Fibroblast of the conjunctiva (primary cell): ENCODE measurements around the gene CYP4V2.

Experiments
- DNase-seq: peaks from one replicate; pipeline ENCODE4 v3.0.0-alpha.2; 2010; ENCODE audit warnings: low read depth

Gene CYP4V2

DNA sequence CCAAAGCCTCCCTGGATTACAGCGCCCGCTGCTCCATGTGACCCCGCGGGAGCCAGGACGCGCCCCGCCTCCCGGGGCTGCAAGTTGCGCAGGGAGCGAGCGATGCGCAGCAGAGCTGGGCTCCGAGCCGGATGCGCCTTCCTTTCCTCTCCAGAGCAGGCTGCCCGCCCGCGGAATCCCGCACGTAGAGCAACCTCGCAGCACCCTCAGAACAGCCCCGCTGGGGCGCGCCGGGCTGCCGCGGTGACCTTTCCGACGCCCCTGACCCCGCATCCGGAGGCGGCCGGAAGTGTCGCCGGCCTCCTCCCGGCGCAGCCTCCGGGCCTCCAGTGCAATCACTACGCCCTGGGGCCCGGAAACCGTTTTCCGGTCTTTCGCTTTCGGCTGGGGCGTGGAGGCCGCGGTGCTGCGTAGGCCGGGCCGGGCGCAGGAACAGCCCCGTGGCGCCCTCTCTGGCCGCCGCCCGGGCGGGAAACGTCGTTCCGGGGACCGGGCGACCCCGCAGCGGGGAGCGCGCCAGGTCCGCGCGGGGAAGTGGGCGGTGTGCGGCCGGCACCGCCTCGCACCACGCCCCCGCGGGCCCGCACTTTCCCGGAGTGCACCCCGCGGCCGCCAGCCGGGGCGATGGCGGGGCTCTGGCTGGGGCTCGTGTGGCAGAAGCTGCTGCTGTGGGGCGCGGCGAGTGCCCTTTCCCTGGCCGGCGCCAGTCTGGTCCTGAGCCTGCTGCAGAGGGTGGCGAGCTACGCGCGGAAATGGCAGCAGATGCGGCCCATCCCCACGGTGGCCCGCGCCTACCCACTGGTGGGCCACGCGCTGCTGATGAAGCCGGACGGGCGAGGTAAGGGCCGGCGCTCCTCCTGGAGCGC is at the start of gene CYP4V2:
CYP4V2 (plus strand) TSS at position 368 of the 866 bp plus-strand sequence; CDS start at position 625, 257 bp downstream.
- peak; percentile 21 for DNase-seq

GRCh38 chr4:186144198-186144945 is 47.0 kb upstream of the CYP4V2 start:
- no peak for DNase-seq

DNA sequence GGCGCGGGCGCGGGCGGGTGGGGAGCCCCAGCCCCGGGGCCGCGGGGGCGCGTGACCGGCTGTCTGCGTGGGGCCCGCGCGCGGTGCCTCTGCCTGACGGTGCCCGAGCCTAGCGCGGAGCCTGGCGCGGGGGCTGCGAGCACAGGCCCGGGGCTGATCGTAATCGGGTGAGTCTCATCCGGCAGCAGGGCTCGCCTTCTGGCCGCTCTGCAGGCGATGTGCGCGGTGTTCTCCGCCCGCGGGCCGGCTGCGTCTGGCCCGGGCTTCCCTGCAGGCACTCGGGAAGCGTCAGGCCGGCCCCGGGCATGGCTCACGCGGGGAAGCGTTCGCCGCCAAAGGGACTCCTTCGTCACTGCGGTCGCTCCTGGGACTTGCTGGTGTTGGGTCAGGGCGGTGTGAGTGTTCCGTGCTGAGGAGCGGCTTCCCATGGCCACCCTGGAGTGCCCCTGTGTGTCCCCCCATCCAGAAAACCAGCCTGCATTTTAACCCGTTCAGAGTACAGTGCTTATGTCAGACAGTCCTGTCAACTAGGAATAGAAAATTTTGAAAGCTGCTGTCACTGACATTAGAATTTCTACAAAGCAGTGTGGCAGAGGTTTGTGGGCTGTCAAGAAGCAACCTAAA is 46.3 kb upstream of the CYP4V2 start:
- DNase-seq: no peak

- DNase-seq: no peak
Observed at GRCh38 chr4:186146458-186146857, 44.9 kb upstream of the CYP4V2 start.

DNA sequence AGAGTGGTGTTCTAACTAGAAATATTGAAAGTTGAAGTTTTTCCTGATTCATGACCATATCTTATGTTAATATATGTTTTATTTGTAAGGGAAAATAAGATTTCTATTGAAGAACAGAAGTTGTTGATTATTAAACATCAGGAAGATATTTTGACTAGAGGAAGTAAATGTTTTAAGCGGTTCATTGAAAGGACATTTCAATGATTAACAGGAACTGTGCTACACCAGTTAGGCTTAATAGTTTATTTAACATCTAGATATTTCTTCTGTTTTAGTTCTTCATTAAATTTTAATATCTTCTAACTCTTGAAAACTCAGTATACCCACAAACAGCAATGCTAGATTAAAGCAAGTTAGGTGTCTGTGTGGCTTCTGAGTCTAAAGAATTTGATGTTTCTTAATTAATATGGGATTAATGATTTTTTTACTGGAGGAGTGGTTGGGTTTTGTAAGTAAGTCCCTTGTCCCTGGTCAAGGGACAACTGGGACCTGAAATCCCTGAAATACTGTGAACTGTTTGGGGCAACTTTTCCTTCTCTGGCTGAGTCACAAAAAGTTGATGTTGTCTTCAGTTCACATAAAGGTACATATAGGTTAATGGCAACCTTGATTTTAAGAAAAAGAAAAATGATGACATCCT is 42.9 kb upstream of the CYP4V2 start:
- DNase-seq: no peak

DNA sequence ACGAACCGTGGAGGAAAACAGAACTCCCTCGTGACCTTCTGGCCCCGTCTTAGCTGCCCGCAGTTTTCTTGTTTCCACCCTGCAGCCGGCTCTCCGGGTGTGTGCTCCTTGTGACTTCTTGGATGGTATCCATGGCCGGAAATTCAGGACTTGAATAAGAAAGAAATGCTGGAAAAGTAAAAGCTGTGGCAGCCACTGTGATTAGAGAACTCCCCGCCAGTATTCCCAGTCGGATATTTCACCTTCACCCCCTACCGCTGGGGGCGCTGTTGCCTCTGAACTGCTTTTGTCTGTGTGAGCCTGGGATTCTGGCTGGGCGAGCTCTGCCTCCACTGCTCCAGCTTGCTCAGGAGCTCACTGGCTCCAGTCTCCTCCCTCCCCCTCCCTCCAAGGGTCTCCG is 41.5 kb upstream of the CYP4V2 start:
- DNase-seq: no peak

GRCh38 chr4:186150926-186151325 is 40.4 kb upstream of the CYP4V2 start:
- DNase-seq: no peak

- no peak for DNase-seq
Observed at GRCh38 chr4:186151499-186151898, 39.9 kb upstream of the CYP4V2 start.

GRCh38 chr4:186158021-186158813 is 33.1 kb upstream of the CYP4V2 start:
- DNase-seq: no peak

GRCh38 chr4:186158966-186159365 is 32.4 kb upstream of the CYP4V2 start:
- no peak for DNase-seq

DNA sequence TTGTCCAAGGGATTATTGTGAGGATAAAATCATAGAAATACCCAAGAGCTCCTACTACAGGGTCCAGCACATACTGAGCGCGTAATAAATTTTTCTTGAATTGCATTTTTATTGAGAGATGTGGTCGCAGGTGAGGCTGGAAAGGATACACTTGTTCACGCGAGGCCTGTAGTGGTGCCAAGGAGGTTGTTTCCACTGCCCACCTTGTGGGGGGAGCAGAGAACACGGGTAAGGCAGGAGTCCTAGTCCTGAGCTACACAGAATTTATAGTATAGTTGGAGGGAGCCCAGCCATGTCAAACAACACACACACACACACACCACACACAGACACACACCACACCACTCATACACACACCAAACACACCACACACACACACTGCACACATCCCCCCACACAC is 31.8 kb upstream of the CYP4V2 start:
- DNase-seq: no peak

- no peak for DNase-seq
Observed at GRCh38 chr4:186161138-186161537, 30.2 kb upstream of the CYP4V2 start.

DNA sequence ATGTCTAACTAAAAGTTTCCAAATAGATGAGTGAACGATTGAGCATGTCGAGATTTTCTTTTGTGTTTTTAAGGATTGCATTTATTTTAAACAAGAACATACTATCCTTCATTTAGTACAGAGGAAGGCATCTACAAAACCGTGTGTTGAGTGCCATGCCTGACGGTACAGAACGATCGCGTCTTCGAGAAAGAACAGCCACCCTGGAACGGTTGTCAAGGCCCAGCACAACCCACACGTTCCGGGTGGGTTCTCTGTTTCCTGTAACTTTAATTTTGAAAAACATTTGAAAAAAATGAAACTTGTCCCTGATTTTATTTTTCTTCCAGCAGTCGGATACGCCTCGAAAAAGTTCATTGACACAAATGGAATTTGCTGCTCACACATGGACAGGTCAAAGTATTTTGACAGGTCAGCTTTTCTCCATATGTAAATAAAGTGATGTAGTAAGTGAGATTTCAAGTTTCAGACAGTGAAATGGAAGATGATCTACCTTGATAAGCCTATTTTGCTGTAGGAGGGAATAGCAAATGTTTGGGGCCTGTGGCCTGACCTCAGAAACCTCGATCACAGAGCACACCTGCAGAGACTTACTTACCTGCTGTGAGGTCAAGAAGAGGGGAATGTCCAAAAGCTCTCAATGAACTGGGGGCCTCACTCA is 24.4 kb upstream of the CYP4V2 start:
- no peak for DNase-seq

DNA sequence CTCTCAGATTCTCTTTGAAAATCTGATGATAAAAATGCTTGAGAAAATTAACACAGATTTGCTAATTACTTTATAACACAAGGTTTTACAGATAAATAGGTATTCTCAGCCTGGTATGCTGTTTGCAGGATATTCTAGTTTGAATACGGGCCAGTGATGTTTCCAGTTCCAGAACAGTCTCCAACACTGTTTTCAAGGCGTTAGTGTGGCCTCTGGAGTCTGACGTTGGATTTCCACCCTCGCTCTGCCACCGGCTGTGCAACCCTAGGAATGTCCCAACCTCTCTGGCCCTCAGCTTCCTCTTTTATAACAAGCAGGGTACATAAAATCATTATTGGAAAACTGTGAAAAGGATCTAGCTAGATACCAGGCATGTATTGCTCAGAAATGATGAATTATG is 23.8 kb upstream of the CYP4V2 start:
- DNase-seq: no peak

DNA sequence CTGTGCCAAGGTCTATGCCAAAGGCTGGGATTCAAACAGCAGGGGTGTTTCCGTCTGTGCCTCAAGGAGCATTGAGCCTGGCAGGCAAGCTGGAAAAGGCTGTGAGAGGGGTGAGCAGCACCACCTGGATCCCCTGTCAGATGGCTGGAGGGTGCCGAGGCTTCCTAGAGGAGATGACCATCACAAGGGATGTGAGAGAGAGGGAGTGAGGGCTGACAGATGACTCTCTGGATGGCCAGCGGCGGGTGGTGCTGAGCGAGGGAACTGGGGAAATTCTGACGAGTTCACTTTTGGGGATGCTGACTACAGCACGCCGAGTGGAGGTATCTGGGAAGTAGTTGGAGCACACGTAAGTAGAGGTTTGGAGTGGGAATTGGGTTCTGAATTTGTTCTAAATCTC is 22.6 kb upstream of the CYP4V2 start:
- DNase-seq: no peak

- DNase-seq: no peak
Observed at GRCh38 chr4:186169333-186169944, 21.9 kb upstream of the CYP4V2 start.

DNA sequence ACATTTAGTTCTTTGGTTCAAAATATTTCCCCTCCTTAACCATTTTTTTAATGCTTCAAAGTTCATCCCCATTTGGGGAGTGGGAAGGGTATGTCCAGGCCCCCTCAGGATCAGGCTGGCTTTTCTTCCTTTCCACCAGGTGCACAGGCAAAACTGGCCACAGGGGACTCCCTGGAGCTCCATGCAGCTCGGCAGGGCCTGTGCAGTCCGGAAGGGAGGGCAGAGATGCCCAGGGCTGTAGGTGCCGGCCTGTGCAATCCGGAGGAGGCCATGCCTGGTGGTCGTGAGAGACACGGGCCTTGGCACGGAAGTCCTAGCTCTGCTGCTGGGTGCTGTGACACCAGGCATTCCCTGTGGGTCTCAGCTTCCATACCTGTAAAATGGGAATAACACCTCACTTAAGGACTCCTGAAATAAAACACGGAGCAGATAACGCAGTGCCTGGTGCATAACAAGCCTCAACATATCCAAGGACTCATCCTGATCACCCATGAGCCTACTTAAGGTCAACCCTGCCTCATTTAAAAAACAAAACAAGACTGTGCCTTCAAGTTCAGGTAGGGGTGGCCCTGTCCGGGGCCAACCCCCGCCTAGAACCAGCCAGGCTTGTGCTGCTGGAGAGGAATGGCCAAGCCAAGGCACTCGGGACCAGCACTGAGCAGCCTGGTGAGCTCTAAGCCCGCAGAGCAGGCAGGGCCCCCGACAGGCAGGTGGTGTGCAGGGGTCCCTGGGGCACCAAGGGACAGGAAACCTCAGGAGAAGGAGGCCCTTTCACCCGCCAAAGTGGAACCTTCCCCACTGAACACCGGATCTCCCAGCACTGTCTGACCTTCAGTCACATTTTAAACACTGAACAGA is 21.2 kb upstream of the CYP4V2 start:
- DNase-seq: no peak

- DNase-seq: no peak
Observed at GRCh38 chr4:186170966-186171365, 20.4 kb upstream of the CYP4V2 start.

DNA sequence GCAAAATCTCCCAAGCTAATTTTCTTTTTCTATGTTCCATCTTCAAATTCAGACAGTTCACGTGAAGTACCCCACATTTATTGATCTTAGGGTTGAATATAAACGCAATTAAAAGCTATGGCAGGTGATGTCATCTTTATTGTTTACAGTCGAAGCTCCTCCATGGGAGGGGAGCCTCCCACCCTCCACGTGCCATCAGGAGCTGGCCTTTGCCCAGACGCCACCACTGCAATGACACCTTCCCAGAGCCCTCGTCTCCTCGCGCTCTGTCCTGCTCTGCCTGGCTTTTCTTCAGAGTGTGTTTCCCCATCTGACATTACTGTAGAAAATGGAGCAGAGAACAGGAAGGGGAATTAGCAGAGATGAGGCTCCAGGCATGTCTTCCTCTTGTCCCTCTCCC is 18.8 kb upstream of the CYP4V2 start:
- no peak for DNase-seq

DNA sequence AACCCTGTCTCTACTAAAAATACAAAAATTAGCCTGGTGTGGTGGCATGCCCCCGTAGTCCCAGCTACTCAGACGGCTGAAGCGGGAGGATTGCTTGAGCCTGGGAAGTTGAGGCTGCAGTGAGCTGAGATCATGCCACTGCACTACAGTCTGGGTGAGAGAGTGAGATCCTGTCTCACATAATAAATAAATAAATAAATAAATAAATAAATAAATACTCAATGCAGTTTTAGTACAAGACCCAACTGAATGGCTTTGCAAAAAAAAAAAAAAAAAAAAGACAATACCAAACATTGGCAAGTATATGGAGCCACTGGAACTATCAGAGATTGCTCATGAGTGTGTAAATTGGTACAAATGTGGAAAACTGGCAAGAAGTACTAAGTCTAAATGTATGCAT is 3.3 kb upstream of the CYP4V2 start:
- no peak for DNase-seq
